ELR (cell line): ENCODE results near the gene RNASE11.
"Not testable (repeated sequence)": the region's sequence is repeated elsewhere in the genome, so short reads cannot be mapped to it uniquely, and the experiment has no call there.

Experiments
- DNase-seq: peaks from one replicate; pipeline ENCODE4 v3.0.0-alpha.2; 2015; ENCODE audit warnings: low read depth

RNASE11 gene

DNA sequence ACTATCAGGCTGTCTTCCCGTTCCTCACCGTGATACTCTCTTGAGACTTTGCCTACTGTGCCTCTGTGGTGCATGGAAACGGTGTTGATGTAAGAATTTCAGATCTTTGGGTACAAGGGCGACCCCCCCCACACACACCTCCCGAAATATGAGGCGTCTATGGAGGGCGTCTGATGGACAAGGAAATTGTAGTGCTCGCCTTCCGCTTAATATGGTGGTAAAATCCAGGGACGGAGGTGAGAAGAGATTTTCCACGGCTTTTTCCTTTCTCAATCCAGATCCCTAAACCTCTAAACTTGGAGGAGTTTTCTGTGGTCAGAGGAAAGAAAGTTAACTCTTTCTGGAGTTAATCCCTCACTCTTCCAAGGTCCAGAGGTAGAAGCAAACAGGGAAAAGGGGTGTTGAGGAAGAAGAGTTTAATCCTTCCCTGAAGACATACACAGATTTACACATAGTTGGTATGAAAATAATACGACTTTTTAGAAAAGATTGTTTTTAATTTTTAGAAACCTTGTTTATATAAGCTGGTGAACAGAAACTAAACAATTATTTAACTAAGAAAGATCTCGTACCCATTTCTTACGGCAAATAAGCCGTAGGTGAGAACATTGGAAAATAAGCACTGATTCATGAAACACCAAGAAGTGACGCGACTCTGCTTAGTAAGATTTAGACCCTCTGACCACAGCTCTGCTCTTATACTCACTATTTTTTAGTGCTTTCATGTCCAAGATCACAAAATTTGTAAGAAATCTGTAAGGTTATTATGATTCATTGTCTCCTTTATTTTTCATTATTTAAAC, 26.4 kb upstream of the RNASE11 start:
- peak; percentile 44 for DNase-seq

DNA sequence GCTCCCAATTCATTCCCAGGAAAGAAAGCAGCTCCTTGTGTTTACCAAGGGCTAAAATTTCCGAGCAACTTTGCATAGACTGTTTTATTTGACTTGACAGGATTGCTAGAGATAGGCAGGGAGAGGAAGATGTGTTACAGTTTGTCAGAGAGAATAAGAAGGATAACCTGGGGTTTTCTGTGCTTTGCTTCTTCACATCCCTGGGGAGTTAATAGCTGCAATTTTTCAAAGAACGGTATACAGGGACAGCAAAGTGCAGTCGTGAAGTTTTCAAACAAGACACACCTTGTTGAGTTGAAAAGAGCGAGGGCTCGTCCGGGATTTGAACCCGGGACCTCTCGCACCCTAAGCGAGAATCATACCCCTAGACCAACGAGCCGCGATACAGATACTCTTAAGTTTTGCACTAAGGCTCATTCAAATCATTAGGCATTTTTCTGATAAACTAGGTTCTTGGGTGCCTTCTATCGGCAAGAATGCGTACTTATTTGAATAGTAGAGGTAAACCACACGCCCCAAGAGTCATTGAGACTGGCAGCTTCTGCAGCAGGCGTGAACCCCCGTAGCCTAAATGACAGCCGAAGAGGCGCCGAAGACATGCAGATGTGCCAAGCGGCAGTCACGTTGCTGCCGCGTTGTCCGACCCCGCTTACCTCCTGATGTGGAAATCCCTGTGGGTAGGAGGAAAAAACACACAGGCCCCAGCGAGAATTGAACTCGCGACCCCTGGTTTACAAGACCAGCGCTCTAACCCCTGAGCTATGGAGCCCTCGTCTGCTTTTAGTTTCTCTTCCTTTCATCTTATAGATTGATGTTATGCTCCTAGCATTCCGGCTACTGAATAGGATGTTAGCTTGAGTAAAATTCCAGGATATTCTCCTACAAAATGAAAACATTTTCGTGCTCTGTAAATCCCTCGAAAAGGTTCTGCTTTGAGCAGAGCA, 25.6 kb upstream of the RNASE11 start:
- DNase-seq, result peak; percentile 97

DNA sequence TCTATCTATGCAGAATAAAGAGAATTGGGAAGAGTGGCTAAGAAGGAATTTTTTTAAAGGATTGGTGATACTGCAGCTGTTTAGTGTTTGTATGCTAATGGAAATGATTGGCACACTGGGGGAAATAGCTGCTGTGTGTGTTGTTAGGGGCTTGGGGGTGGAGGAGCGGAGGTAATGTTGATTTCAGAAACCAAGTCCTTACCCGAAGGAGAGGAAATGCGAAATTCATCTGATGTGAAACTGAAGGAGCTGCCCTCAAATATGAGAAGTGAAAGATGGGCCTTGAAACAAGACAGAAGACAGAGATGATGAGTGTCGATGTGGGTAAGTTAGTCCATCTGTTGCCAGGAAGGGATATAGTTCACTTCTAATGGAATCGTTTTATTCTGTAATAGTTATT, 24.6 kb upstream of the RNASE11 start:
- DNase-seq, result no peak

DNA sequence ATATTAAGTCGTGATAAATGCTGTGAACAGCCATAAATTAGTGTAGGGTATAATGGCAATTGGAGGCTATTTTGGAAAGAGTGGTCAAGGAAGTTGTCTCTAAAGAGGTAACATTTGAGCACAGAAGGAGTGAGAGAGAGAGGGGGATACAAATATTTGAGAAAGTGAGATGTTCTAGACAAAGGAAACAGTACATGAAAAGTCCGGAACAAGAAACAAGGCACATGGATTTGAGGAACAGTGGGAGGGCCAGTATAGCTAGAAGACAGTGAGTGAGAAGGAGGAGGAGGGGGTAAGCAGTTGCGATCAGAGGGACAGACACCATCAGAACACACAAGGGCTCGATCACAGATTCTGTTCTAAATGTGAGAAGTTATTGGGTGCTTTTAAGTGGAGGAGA, 23.5 kb upstream of the RNASE11 start:
- DNase-seq, result no peak

- DNase-seq, result peak; percentile 82
Measured at GRCh38 chr14:20610002-20610765, 22.4 kb upstream of the RNASE11 start.

DNA sequence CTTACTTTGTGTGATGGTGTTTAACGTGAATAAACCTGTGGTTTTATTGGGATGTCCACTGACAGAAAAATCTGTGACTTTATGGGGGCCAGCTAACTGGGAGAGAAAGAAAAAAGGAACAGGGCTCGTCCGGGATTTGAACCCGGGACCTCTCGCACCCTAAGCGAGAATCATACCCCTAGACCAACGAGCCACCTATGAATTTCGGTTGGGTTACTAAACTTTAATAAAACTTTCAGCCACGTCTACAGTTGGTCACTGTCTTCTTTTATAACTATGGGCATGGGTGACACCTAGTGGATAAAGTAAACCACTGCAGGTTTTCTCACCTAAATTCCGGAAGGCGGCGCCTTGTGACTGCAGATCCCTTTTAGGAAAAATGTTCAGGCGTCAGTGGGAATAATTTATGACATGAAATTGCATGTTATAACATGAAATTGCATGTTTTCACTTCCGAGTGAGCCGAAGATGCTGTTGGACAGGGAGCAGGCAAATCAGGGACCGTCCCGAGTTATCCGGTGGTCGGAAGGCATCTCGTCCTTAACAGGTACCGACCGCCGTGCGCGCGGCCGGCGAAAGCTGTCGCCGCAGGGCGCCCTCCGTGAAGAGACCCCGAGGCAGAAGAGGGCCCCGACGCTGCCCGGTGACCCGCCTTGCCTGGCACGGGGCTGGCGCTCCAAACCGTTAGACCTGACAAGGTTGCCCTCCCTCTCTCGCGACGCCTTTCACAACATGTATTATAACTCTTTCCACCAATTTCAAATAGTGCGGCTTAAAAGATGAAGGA, 21.6 kb upstream of the RNASE11 start:
- DNase-seq, result peak; percentile 91

DNA sequence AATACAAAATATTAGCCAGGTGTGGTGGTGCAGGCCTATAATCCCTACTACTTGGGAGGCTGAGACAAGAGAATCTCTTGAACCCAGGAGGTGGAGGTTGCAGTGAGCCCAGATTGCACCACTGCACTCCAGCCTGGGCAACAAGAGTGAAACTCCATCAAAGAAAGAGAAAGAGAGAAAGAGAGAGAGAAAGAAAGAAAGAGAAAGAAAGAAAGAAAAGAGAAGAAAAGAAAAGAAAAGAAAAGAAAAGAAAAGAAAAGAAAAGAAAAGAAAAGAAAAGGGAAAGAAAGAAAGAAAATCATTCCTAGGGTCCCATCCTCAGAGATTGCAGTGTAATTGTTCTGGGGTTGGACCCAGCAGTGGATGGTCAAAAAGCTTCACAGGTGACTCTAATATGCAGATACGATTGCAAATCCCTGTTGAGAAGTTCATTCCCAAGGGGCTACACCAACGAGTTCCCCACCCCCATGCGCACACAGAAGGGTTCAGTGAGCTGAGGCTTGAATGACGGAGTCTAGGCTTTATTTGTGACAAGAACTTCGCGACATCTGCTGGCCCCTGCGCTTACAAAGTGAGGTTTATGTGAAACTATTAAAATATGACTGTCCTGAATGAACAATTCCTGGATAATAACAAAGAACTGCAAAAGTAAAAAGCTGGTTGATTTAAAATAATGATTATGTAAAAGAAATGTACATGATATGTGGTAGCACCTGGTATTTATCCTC, 20.7 kb upstream of the RNASE11 start:
- DNase-seq, result no peak

DNA sequence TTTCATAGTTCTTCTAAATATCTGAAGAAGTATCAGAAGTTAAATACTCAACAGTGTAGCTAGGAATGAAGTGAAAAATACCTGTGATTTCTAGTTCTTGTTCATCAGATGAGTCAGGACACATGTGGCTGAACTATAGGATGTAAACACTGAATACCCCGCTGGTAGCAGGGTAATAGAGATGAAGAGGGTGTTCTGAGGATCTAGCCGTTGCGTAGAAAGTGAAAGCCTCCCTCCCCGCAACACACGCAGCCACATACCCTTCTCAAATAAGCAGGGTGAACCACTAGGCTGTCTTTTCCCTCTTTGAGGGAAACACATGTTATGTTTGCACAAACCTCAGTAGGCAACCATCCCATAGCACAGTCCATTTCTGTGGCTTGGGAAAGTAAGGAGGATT, 19.8 kb upstream of the RNASE11 start:
- DNase-seq, result no peak

- no peak for DNase-seq
Measured at GRCh38 chr14:20606902-20607242, 19.1 kb upstream of the RNASE11 start.

GRCh38 chr14:20606190-20606901, 18.5 kb upstream of the RNASE11 start:
- DNase-seq, result peak; percentile 56

- DNase-seq, result no peak
Measured at GRCh38 chr14:20603813-20604690, 16.3 kb upstream of the RNASE11 start.

GRCh38 chr14:20602583-20602982, 14.8 kb upstream of the RNASE11 start:
- DNase-seq, result no peak

- DNase-seq, result no peak
Measured at GRCh38 chr14:20601522-20601921, 13.7 kb upstream of the RNASE11 start.

DNA sequence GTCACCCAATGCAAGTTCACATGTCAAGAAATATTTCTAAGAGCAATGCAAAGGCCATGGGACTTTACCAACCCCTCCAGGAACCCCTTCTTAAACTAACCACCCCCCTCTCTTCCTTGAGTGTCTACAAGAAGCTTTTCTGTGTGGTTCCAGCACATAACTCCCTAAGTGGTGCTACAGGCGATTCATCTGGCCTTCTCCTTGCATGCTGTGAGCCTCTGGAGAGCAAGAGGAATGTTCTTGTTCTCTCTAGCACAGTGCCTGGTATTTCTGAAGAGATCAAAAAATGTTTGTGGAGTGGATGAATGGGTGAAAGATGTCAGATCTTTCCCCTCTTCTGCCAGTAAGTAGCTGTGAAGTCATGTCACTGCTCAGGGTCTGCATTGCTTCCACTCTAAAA, 9.3 kb upstream of the RNASE11 start:
- DNase-seq, result no peak

GRCh38 chr14:20595726-20596125, 7.9 kb upstream of the RNASE11 start:
- DNase-seq, result not testable (repeated sequence)

- DNase-seq, result no peak
Measured at GRCh38 chr14:20592574-20592973, 4.8 kb upstream of the RNASE11 start.

DNA sequence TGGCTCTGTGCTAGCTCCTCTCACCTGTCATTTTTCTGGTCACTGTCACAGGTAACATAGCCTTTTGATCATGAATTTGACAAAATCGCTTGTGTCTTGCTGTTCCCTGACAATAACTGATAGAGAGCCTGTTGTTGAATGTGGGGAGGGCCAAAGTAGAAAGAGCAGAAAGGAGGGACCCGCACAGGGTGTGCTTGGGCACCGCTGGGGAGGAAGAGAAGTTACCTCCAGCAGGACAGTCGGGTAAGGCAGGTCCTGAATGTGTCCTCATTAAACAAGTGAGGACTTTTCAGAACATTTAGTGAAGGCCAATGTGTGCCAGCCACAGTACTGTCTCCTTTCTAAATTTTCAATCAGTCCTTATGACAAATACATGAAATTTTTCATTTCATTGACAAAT, 3.4 kb upstream of the RNASE11 start, which contains the start of gene RNASE12:
Gene RNASE12, minus strand, starts transcription at position 142 of the 400 bp plus-strand sequence. CDS start 653 bp downstream, outside the sequence.
- no peak for DNase-seq

DNA sequence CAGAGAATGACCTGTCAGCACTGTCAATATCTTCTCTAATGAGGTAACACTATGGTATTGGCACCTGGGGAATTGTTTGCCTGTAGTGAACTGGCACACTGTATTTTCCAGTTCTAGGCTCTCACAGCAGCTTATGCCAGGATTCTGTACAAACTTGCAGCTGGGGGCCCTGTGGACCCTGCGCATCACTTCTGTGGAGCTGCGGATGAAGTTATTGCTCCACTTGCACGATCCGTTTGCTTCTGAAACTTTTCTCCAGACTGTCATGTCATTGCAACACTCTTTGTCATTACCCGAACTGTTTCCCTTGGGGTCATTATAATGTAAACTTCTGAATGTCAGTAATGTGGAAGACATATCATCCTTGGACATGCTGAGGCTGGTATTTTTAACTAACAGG, 3.9 kb downstream of the RNASE11 start:
- DNase-seq, result no peak

- DNase-seq, result no peak
Measured at GRCh38 chr14:20583142-20583541, 4.7 kb downstream of the RNASE11 start.
